ENCODE data around the gene FAS.

FAS gene

GRCh38 chr10:88990384-88991160, at the start of gene FAS:
FAS (plus strand) TSS chr10:88990798; CDS start chr10:88990877, 79 bp downstream.
- peak; percentile 84 for DNase-seq
- Mint-ChIP-seq H3K27ac (peak within 1 kb of the TSS; percentile 97), H3K36me3 (ENCODE audit: low read depth) (peaks cover 20% of the 10 kb centered on the region), H3K4me1 (ENCODE audit: low read depth) (peaks cover 65% of the 10 kb centered on the region), H3K9me3 (peaks cover 3% of the 10 kb centered on the region), H3K4me3 (peak within 1 kb of the TSS; percentile 91), H3K27me3 (no peaks in the 10 kb centered on the region)

GRCh38 chr10:88941026-88941425, 49.6 kb upstream of the FAS start:
- Mint-ChIP-seq H3K4me3 (no peak overlapping the region), H3K27ac (no peak overlapping the region), H3K36me3 (ENCODE audit: low read depth) (peaks cover 3% of the 10 kb centered on the region), H3K4me1 (ENCODE audit: low read depth) (peaks cover 14% of the 10 kb centered on the region), H3K27me3 (no peaks in the 10 kb centered on the region), H3K9me3 (no peaks in the 10 kb centered on the region)
- no peak for DNase-seq

GRCh38 chr10:88943778-88944177, 46.8 kb upstream of the FAS start:
- H3K9me3 Mint-ChIP-seq: no peaks in the 10 kb centered on the region
- peaks cover 17% of the 10 kb centered on the region for H3K4me1 Mint-ChIP-seq (ENCODE audit: low read depth)
- H3K36me3 Mint-ChIP-seq (ENCODE audit: low read depth): peaks cover 3% of the 10 kb centered on the region
- no peak for DNase-seq
- H3K4me3 Mint-ChIP-seq: no peak overlapping the region
- no peak overlapping the region for H3K27ac Mint-ChIP-seq
- H3K27me3 Mint-ChIP-seq: no peaks in the 10 kb centered on the region

- Mint-ChIP-seq H3K9me3 (no peaks in the 10 kb centered on the region), H3K36me3 (ENCODE audit: low read depth) (peaks cover 3% of the 10 kb centered on the region), H3K27ac (no peak overlapping the region), H3K4me3 (no peak overlapping the region), H3K27me3 (no peaks in the 10 kb centered on the region), H3K4me1 (ENCODE audit: low read depth) (peaks cover 17% of the 10 kb centered on the region)
- DNase-seq: no peak
Observed at GRCh38 chr10:88944813-88945212, 45.8 kb upstream of the FAS start.

GRCh38 chr10:88946200-88946599, 44.4 kb upstream of the FAS start:
- peaks cover 17% of the 10 kb centered on the region for H3K4me1 Mint-ChIP-seq (ENCODE audit: low read depth)
- no peaks in the 10 kb centered on the region for H3K27me3 Mint-ChIP-seq
- no peak for DNase-seq
- no peak overlapping the region for H3K27ac Mint-ChIP-seq
- H3K4me3 Mint-ChIP-seq: no peak overlapping the region
- H3K36me3 Mint-ChIP-seq (ENCODE audit: low read depth): peaks cover 3% of the 10 kb centered on the region
- H3K9me3 Mint-ChIP-seq: no peaks in the 10 kb centered on the region

GRCh38 chr10:88946965-88947590, 43.5 kb upstream of the FAS start:
- Mint-ChIP-seq H3K4me1 (ENCODE audit: low read depth) (peaks cover 17% of the 10 kb centered on the region), H3K27me3 (no peaks in the 10 kb centered on the region), H3K36me3 (ENCODE audit: low read depth) (peaks cover 3% of the 10 kb centered on the region), H3K27ac (no peak overlapping the region), H3K4me3 (no peak overlapping the region), H3K9me3 (no peaks in the 10 kb centered on the region)
- no peak for DNase-seq

GRCh38 chr10:88949051-88949450, 41.5 kb upstream of the FAS start:
- Mint-ChIP-seq H3K27me3 (no peaks in the 10 kb centered on the region), H3K9me3 (no peaks in the 10 kb centered on the region), H3K4me1 (ENCODE audit: low read depth) (peaks cover 17% of the 10 kb centered on the region), H3K27ac (no peak overlapping the region), H3K4me3 (no peak overlapping the region), H3K36me3 (ENCODE audit: low read depth) (peaks cover 3% of the 10 kb centered on the region)
- DNase-seq: no peak

- no peak overlapping the region for H3K27ac Mint-ChIP-seq
- H3K4me1 Mint-ChIP-seq (ENCODE audit: low read depth): peaks cover 9% of the 10 kb centered on the region
- no peak for DNase-seq
- H3K27me3 Mint-ChIP-seq: no peaks in the 10 kb centered on the region
- H3K36me3 Mint-ChIP-seq (ENCODE audit: low read depth): peaks cover 3% of the 10 kb centered on the region
- no peaks in the 10 kb centered on the region for H3K9me3 Mint-ChIP-seq
- no peak overlapping the region for H3K4me3 Mint-ChIP-seq
Observed at GRCh38 chr10:88949912-88950837, 40.4 kb upstream of the FAS start.

- Mint-ChIP-seq H3K9me3 (no peaks in the 10 kb centered on the region), H3K4me3 (no peak within 1 kb of the TSS), H3K27me3 (no peaks in the 10 kb centered on the region), H3K36me3 (ENCODE audit: low read depth) (no peaks in the 10 kb centered on the region), H3K4me1 (ENCODE audit: low read depth) (no peaks in the 10 kb centered on the region), H3K27ac (no peak within 1 kb of the TSS)
- no peak for DNase-seq
Observed at GRCh38 chr10:88952647-88953111, 37.9 kb upstream of the FAS start, which contains the start of gene ACTA2. ACTA2 (minus strand) TSS chr10:88952773; CDS start chr10:88948930, 3,843 bp downstream.

- Mint-ChIP-seq H3K27me3 (no peaks in the 10 kb centered on the region), H3K36me3 (ENCODE audit: low read depth) (no peaks in the 10 kb centered on the region), H3K4me3 (no peak overlapping the region), H3K27ac (no peak overlapping the region), H3K9me3 (no peaks in the 10 kb centered on the region), H3K4me1 (ENCODE audit: low read depth) (no peaks in the 10 kb centered on the region)
- no peak for DNase-seq
Observed at GRCh38 chr10:88953662-88954061, 36.9 kb upstream of the FAS start.

GRCh38 chr10:88954458-88955083, 36.0 kb upstream of the FAS start:
- Mint-ChIP-seq H3K27me3 (no peaks in the 10 kb centered on the region), H3K27ac (no peak overlapping the region), H3K4me1 (ENCODE audit: low read depth) (no peaks in the 10 kb centered on the region), H3K9me3 (no peaks in the 10 kb centered on the region), H3K4me3 (no peak overlapping the region), H3K36me3 (ENCODE audit: low read depth) (no peaks in the 10 kb centered on the region)
- no peak for DNase-seq

- Mint-ChIP-seq H3K27me3 (no peaks in the 10 kb centered on the region), H3K36me3 (ENCODE audit: low read depth) (no peaks in the 10 kb centered on the region), H3K4me1 (ENCODE audit: low read depth) (peaks cover 24% of the 10 kb centered on the region), H3K9me3 (no peaks in the 10 kb centered on the region), H3K4me3 (no peak overlapping the region), H3K27ac (no peak overlapping the region)
- DNase-seq: no peak
Observed at GRCh38 chr10:88957381-88957780, 33.2 kb upstream of the FAS start.

- Mint-ChIP-seq H3K9me3 (no peaks in the 10 kb centered on the region), H3K36me3 (ENCODE audit: low read depth) (no peaks in the 10 kb centered on the region), H3K4me3 (no peak overlapping the region), H3K27me3 (no peaks in the 10 kb centered on the region), H3K4me1 (ENCODE audit: low read depth) (peaks cover 29% of the 10 kb centered on the region), H3K27ac (no peak overlapping the region)
- DNase-seq: no peak
Observed at GRCh38 chr10:88958721-88959120, 31.9 kb upstream of the FAS start.

- H3K27ac Mint-ChIP-seq: peak overlapping the region; percentile 35
- H3K9me3 Mint-ChIP-seq: no peaks in the 10 kb centered on the region
- H3K36me3 Mint-ChIP-seq (ENCODE audit: low read depth): no peaks in the 10 kb centered on the region
- peaks cover 29% of the 10 kb centered on the region for H3K4me1 Mint-ChIP-seq (ENCODE audit: low read depth)
- H3K4me3 Mint-ChIP-seq: no peak overlapping the region
- no peaks in the 10 kb centered on the region for H3K27me3 Mint-ChIP-seq
- no peak for DNase-seq
Observed at GRCh38 chr10:88960802-88961201, 29.8 kb upstream of the FAS start.
